ENCODE measurements around the gene MAVS.

The MAVS gene

DNA sequence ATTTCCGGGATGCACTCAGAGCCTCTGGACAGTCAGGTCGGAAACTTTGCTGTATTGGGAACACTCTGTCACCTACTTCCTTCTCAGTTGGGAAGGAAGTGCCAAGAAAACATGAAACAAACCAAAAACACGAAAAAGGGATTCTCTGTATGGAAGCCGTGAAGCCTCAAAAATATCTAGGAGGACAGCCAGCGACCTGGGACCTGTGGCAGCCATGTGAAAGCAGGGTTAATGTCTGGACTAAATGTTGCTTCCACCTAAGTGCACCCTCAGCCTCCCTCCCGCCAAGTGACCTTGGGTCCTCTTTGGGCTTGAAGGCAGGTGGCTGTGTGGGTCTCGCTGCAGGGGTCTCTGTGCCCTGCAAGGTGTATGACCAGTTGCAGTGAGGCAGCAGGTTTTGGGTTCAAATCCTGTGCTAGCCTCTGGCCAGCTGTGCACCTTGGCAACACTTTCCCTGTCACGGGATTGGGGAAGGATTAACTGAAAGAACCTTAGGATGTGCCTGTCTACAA, 851 bp downstream of the MAVS start:
- Histone ChIP-seq H3K36me3 (ENCODE audit: low read depth) (peaks cover 4% of the 10 kb centered on the region; the same call in 1 of the 2 replicates), H3K4me1 (ENCODE audit: insufficient read depth, poor library complexity, severe bottlenecking) (peaks cover 12% of the 10 kb centered on the region), H3K4me3 (ENCODE audit: severe bottlenecking) (peak overlapping the region; percentile 69), H3K9me3 (ENCODE audit: severe bottlenecking) (no peaks in the 10 kb centered on the region), H3K27me3 (ENCODE audit: insufficient read depth, poor library complexity, severe bottlenecking) (no peaks in the 10 kb centered on the region), H3K27ac (ENCODE audit: poor library complexity, severe bottlenecking) (peak overlapping the region; percentile 70)
- ATAC-seq (ENCODE audit: low read depth), result no peak
- TF ChIP-seq, protein P1, sequence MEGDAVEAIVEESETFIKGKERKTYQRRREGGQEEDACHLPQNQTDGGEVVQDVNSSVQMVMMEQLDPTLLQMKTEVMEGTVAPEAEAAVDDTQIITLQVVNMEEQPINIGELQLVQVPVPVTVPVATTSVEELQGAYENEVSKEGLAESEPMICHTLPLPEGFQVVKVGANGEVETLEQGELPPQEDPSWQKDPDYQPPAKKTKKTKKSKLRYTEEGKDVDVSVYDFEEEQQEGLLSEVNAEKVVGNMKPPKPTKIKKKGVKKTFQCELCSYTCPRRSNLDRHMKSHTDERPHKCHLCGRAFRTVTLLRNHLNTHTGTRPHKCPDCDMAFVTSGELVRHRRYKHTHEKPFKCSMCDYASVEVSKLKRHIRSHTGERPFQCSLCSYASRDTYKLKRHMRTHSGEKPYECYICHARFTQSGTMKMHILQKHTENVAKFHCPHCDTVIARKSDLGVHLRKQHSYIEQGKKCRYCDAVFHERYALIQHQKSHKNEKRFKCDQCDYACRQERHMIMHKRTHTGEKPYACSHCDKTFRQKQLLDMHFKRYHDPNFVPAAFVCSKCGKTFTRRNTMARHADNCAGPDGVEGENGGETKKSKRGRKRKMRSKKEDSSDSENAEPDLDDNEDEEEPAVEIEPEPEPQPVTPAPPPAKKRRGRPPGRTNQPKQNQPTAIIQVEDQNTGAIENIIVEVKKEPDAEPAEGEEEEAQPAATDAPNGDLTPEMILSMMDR (IDR thresholded peaks at IDR 0.05; ENCODE audit: poor library complexity, severe bottlenecking), result no peak
- DNase-seq (ENCODE audit: low spot score), result no peak

DNA sequence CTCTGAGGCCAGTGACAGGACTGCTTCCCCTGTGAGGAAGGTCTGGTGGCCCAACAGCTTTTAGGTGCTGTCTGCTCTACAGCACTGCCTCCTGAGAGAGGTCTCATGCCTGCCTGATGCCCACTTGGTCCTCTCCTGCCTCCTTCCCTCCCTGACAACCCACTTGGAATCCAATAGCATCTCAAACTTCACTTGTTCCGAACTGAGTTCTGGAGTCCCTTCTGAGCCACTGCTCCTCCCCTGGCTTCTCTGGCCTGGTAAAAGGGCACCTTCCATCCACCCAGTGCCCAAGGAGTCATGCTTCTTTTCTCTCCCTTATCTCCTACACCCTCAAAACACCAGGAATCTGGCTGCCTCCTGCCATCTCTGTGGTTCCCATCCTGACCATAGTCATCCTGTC, 1.9 kb downstream of the MAVS start:
- Histone ChIP-seq H3K27ac (ENCODE audit: poor library complexity, severe bottlenecking) (no peak overlapping the region), H3K9me3 (ENCODE audit: severe bottlenecking) (no peaks in the 10 kb centered on the region), H3K27me3 (ENCODE audit: insufficient read depth, poor library complexity, severe bottlenecking) (no peaks in the 10 kb centered on the region), H3K4me3 (ENCODE audit: severe bottlenecking) (no peak overlapping the region), H3K36me3 (ENCODE audit: low read depth) (peaks cover 4% of the 10 kb centered on the region; the same call in 1 of the 2 replicates), H3K4me1 (ENCODE audit: insufficient read depth, poor library complexity, severe bottlenecking) (peaks cover 6% of the 10 kb centered on the region)
- DNase-seq (ENCODE audit: low spot score), result no peak
- ATAC-seq (ENCODE audit: low read depth), result no peak
- TF ChIP-seq, protein P1 (IDR thresholded peaks at IDR 0.05; ENCODE audit: poor library complexity, severe bottlenecking), result no peak

DNA sequence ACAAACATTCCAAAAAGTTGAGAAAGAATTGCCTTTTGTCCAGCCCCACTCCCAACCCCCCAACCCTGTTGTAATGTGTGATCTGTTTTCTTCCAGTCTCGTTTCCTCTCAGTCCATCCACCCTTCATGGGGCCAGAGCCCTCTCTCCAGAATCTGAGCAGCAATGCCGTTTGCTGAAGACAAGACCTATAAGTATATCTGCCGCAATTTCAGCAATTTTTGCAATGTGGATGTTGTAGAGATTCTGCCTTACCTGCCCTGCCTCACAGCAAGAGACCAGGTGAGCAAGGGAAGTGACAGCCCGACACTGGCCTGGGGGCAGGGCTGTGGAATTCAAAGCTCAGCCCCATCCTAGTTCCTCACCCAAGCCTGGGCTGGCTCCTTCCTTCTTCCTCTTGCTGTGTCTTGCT, 7.8 kb downstream of the MAVS start:
- Histone ChIP-seq H3K9me3 (ENCODE audit: severe bottlenecking) (no peaks in the 10 kb centered on the region), H3K27ac (ENCODE audit: poor library complexity, severe bottlenecking) (no peak overlapping the region), H3K27me3 (ENCODE audit: insufficient read depth, poor library complexity, severe bottlenecking) (no peaks in the 10 kb centered on the region), H3K4me3 (ENCODE audit: severe bottlenecking) (no peak overlapping the region), H3K36me3 (ENCODE audit: low read depth) (peaks cover 39% of the 10 kb centered on the region), H3K4me1 (ENCODE audit: insufficient read depth, poor library complexity, severe bottlenecking) (no peaks in the 10 kb centered on the region)
- TF ChIP-seq, protein P1 (IDR thresholded peaks at IDR 0.05; ENCODE audit: poor library complexity, severe bottlenecking), result no peak
- ATAC-seq (ENCODE audit: low read depth) (peak; percentile 58), DNase-seq (ENCODE audit: low spot score) (no peak)

DNA sequence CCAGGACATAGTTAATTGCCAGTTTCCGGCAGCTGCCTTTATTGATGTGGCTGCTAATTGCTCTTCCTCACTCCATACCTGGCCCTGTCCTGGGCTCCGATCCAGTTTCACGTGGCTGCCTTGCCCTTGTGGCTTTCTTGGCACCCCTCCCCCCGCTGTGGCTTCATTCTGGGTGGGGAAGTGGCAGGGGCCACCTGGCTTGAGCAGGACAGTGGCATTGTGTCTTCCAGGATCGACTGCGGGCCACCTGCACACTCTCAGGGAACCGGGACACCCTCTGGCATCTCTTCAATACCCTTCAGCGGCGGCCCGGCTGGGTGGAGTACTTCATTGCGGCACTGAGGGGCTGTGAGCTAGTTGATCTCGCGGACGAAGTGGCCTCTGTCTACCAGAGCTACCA, 10.8 kb downstream of the MAVS start:
- Histone ChIP-seq H3K9me3 (ENCODE audit: severe bottlenecking) (no peaks in the 10 kb centered on the region), H3K27ac (ENCODE audit: poor library complexity, severe bottlenecking) (no peak overlapping the region), H3K4me1 (ENCODE audit: insufficient read depth, poor library complexity, severe bottlenecking) (no peaks in the 10 kb centered on the region), H3K27me3 (ENCODE audit: insufficient read depth, poor library complexity, severe bottlenecking) (no peaks in the 10 kb centered on the region), H3K36me3 (ENCODE audit: low read depth) (peaks cover 57% of the 10 kb centered on the region), H3K4me3 (ENCODE audit: severe bottlenecking) (no peak overlapping the region)
- no peak for DNase-seq (ENCODE audit: low spot score)
- TF ChIP-seq, protein P1 (IDR thresholded peaks at IDR 0.05; ENCODE audit: poor library complexity, severe bottlenecking), result no peak
- ATAC-seq (ENCODE audit: low read depth), result no peak

DNA sequence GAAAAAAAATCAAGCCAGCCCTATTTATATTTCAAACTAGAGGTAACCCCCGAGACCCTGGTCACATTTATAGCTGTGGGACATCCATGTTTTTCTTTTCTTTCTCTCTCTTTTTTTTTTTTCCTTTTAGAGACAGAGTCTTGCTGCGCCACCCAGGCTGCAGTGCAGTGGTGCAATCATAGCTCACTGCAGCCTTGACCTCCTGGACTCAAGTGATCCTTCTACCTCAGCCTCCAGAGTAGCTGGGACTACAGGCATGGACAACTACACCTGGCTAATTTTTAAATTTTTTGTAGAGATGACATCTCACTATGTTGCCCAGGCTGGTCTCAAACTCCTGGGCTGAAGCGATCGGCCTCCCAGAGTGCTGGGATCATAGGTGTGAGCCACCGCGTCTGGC, 12.1 kb downstream of the MAVS start:
- TF ChIP-seq, protein P1 (IDR thresholded peaks at IDR 0.05; ENCODE audit: poor library complexity, severe bottlenecking), result no peak
- Histone ChIP-seq H3K27ac (ENCODE audit: poor library complexity, severe bottlenecking) (no peak overlapping the region), H3K27me3 (ENCODE audit: insufficient read depth, poor library complexity, severe bottlenecking) (no peaks in the 10 kb centered on the region), H3K4me3 (ENCODE audit: severe bottlenecking) (no peak overlapping the region), H3K4me1 (ENCODE audit: insufficient read depth, poor library complexity, severe bottlenecking) (no peaks in the 10 kb centered on the region), H3K36me3 (ENCODE audit: low read depth) (peaks cover 70% of the 10 kb centered on the region), H3K9me3 (ENCODE audit: severe bottlenecking) (no peaks in the 10 kb centered on the region)
- ATAC-seq (ENCODE audit: low read depth) (no peak), DNase-seq (ENCODE audit: low spot score) (no peak)
